ENCODE data around the gene MAP3K13.

The MAP3K13 gene

GRCh38 chr3:185347399-185347798, 15.5 kb upstream of the MAP3K13 start:
- Histone ChIP-seq H3K36me3 (no peaks in the 10 kb centered on the region), H3K4me3 (ENCODE audit: low read depth, low read length) (no peak overlapping the region), H3K27ac (no peak overlapping the region), H3K27me3 (ENCODE audit: insufficient read depth, low read depth, severe bottlenecking) (no peaks in the 10 kb centered on the region), H3K9me3 (ENCODE audit: severe bottlenecking) (no peaks in the 10 kb centered on the region)
- no peak for TF ChIP-seq CTCF (IDR thresholded peaks at IDR 0.05; ENCODE audit: low read depth, low read length)
- no peak for DNase-seq

DNA sequence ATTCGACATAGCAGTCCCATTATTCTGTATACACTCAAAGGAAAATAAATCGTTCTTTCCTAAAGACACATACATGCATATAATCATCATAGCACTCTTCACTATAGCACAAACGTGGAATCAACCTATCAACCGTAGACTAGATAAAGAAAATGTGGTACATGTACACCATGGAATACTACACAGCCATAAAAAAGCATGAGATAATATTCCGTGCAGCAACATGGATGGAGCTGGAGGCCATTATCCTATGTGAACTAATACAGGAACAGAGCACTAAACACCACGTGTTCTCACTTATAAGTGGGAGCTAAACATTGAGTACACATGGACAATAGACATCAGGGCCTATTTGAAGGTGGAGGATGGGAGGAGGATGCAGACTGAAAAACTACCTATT, 12.1 kb upstream of the MAP3K13 start:
- Histone ChIP-seq H3K4me3 (ENCODE audit: low read depth, low read length) (no peak overlapping the region), H3K27me3 (ENCODE audit: insufficient read depth, low read depth, severe bottlenecking) (no peaks in the 10 kb centered on the region)
- TF ChIP-seq CTCF (IDR thresholded peaks at IDR 0.05; ENCODE audit: low read depth, low read length): no peak

DNA sequence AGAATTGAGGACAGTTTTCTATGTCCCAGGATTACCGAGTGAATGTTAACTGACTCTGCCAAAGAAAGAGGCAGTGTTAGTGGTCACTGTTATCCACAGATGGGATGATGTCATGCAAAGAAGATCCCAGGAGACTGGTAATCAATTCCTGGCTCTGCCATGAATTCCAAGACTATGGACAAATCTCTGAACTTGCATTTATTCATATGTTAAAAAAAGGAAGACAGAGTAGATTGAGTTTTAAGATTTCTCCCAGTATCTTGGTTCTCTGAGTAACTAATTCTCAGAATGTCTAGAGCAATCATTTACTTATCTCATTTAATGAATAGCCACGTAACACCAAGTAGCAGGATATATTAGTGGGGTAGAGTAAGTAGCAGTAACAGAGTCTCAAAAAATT, 11.5 kb upstream of the MAP3K13 start:
- Histone ChIP-seq H3K9me3 (ENCODE audit: severe bottlenecking) (no peaks in the 10 kb centered on the region), H3K27me3 (ENCODE audit: insufficient read depth, low read depth, severe bottlenecking) (no peaks in the 10 kb centered on the region), H3K27ac (no peak overlapping the region), H3K4me3 (ENCODE audit: low read depth, low read length) (no peak overlapping the region), H3K36me3 (no peaks in the 10 kb centered on the region)
- TF ChIP-seq CTCF (IDR thresholded peaks at IDR 0.05; ENCODE audit: low read depth, low read length): no peak
- DNase-seq: no peak

More for the DNA sequence above, 12.1 kb upstream of the MAP3K13 start:
- Histone ChIP-seq H3K27ac (no peak overlapping the region), H3K9me3 (ENCODE audit: severe bottlenecking) (no peaks in the 10 kb centered on the region), H3K36me3 (no peaks in the 10 kb centered on the region)
- DNase-seq: no peak

GRCh38 chr3:185353225-185353624, 9.7 kb upstream of the MAP3K13 start:
- DNase-seq: no peak
- Histone ChIP-seq H3K27ac (no peak overlapping the region), H3K27me3 (ENCODE audit: insufficient read depth, low read depth, severe bottlenecking) (no peaks in the 10 kb centered on the region), H3K9me3 (ENCODE audit: severe bottlenecking) (no peaks in the 10 kb centered on the region), H3K4me3 (ENCODE audit: low read depth, low read length) (no peak overlapping the region), H3K36me3 (no peaks in the 10 kb centered on the region)
- TF ChIP-seq CTCF (IDR thresholded peaks at IDR 0.05; ENCODE audit: low read depth, low read length): no peak

- Histone ChIP-seq H3K27ac (no peak overlapping the region), H3K27me3 (ENCODE audit: insufficient read depth, low read depth, severe bottlenecking) (no peaks in the 10 kb centered on the region), H3K9me3 (ENCODE audit: severe bottlenecking) (no peaks in the 10 kb centered on the region), H3K36me3 (no peaks in the 10 kb centered on the region), H3K4me3 (ENCODE audit: low read depth, low read length) (no peak overlapping the region)
- DNase-seq: peak; percentile 94
- peak; percentile 74 for TF ChIP-seq CTCF (IDR thresholded peaks at IDR 0.05; ENCODE audit: low read depth, low read length)
These were observed 8.9 kb upstream of the MAP3K13 start for GRCh38 chr3:185353823-185354614.

DNA sequence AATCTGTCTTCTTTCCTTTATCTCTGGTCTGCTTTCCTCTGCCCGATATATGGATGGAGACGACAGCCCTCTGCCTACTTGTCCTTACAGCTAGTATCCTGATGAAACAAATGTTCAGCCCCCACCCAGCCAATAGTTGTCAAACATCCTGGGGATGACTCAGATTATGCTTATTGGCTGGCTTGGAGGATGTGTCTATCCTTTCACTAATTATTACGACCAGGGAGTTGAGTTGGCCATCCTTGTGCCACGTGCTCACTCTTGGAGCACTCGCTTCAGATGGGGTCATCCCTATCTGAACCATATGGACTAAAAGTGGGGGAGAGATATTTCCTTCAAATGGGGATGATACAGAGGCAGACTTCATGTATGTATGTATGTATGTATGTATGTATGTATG, 6.4 kb upstream of the MAP3K13 start:
- DNase-seq: no peak
- no peak for TF ChIP-seq CTCF (IDR thresholded peaks at IDR 0.05; ENCODE audit: low read depth, low read length)
- no peaks in the 10 kb centered on the region for H3K36me3 ChIP-seq
- no peak overlapping the region for H3K4me3 ChIP-seq (ENCODE audit: low read depth, low read length)
- H3K9me3 ChIP-seq (ENCODE audit: severe bottlenecking): no peaks in the 10 kb centered on the region
- no peaks in the 10 kb centered on the region for H3K27me3 ChIP-seq (ENCODE audit: insufficient read depth, low read depth, severe bottlenecking)
- no peak overlapping the region for H3K27ac ChIP-seq
